GM18858 (cell line): ENCODE data around the gene PAWR.

Source experiments
- ATAC-seq: cut with Tn5 transposase; IDR thresholded peaks from one replicate; pipeline ENCODE4 v1.9.1; 2021; ENCODE audit not compliant: unreplicated experiment

PAWR gene

GRCh38 chr12:79690638-79691510 lies at the start of gene PAWR:
PAWR (minus strand) TSS chr12:79690964; CDS start chr12:79690244, 720 bp downstream.
- ATAC-seq = peak; percentile 34

- ATAC-seq = peak; percentile 83
Observed at GRCh38 chr12:79737875-79738718, 47.3 kb upstream of the PAWR start.

- no peak for ATAC-seq
Observed at GRCh38 chr12:79732638-79733037, 41.9 kb upstream of the PAWR start.

- ATAC-seq = no peak
Observed at GRCh38 chr12:79725987-79726386, 35.2 kb upstream of the PAWR start.

- ATAC-seq = no peak
Observed at GRCh38 chr12:79717006-79717405, 26.2 kb upstream of the PAWR start.

- no peak for ATAC-seq
Observed at GRCh38 chr12:79715308-79715707, 24.5 kb upstream of the PAWR start.

GRCh38 chr12:79710707-79711483 lies 20.1 kb upstream of the PAWR start:
- no peak for ATAC-seq

GRCh38 chr12:79707830-79708229 lies 17.1 kb upstream of the PAWR start:
- no peak for ATAC-seq

GRCh38 chr12:79706676-79707075 lies 15.9 kb upstream of the PAWR start:
- no peak for ATAC-seq

GRCh38 chr12:79706156-79706555 lies 15.4 kb upstream of the PAWR start:
- no peak for ATAC-seq

GRCh38 chr12:79698966-79699365 lies 8.2 kb upstream of the PAWR start:
- no peak for ATAC-seq

GRCh38 chr12:79696416-79696815 lies 5.7 kb upstream of the PAWR start:
- no peak for ATAC-seq

- ATAC-seq = no peak
Observed at GRCh38 chr12:79692860-79693577, 2.3 kb upstream of the PAWR start.

GRCh38 chr12:79691511-79692248 lies 916 bp upstream of the PAWR start:
- ATAC-seq = no peak

- peak; percentile 21 for ATAC-seq
Observed at GRCh38 chr12:79690142-79690637, 574 bp downstream of the PAWR start.

GRCh38 chr12:79689477-79690141 lies 1.2 kb downstream of the PAWR start:
- ATAC-seq = peak; percentile 15

GRCh38 chr12:79689061-79689476 lies 1.7 kb downstream of the PAWR start:
- no peak for ATAC-seq

- ATAC-seq = peak; percentile 23
Observed at GRCh38 chr12:79688376-79689060, 2.2 kb downstream of the PAWR start.
